H9 (cell line): Measurements from ENCODE around the gene CRYBA2. TPM values are rescaled to one million over a fixed set of nuclear protein-coding genes. Genes with fewer than 3 reads are reported as not detected.

Experiments used
- DNase-seq: peaks from one replicate; pipeline ENCODE4 v3.0.0-alpha.2; 2017
- H2AFZ ChIP-seq: one replicate; pipeline ENCODE4 v1.6.1; 2013; ENCODE audit warnings: mild to moderate bottlenecking, low read length, control low read depth, moderate library complexity
- H2AK5ac ChIP-seq: 2 replicates; pipeline ENCODE4 v1.6.1; 2013; ENCODE audit warnings: low read length, control low read depth, mixed read lengths; ENCODE audit not compliant: insufficient read length
- H2BK120ac ChIP-seq: one replicate; pipeline ENCODE4 v1.6.1; 2013; ENCODE audit warnings: low read depth, mild to moderate bottlenecking, low read length, control low read depth, inconsistent platforms; ENCODE audit not compliant: poor library complexity, severe bottlenecking
- H2BK12ac ChIP-seq: 2 replicates; pipeline ENCODE4 v1.6.1; 2013; ENCODE audit warnings: low read length, control low read depth, mixed read lengths, low read depth; ENCODE audit not compliant: insufficient read length
- H2BK15ac ChIP-seq: 2 replicates; pipeline ENCODE4 v1.6.1; 2013; ENCODE audit warnings: low read depth, low read length, control low read depth
- H2BK20ac ChIP-seq: one replicate; pipeline ENCODE4 v1.6.1; 2013; ENCODE audit warnings: low read depth, mild to moderate bottlenecking, low read length, control low read depth, inconsistent platforms; ENCODE audit not compliant: poor library complexity, severe bottlenecking
- H2BK5ac ChIP-seq: 2 replicates; pipeline ENCODE4 v1.6.1; 2013; ENCODE audit warnings: low read length, control low read depth, mixed read lengths; ENCODE audit not compliant: insufficient read length
- H3K14ac ChIP-seq: 2 replicates; pipeline ENCODE4 v1.6.1; 2013; ENCODE audit warnings: low read length, control low read depth; ENCODE audit not compliant: insufficient read depth
- H3K18ac ChIP-seq: 2 replicates; pipeline ENCODE4 v1.6.1; 2013; ENCODE audit warnings: low read depth, mild to moderate bottlenecking, mixed read lengths, low read length, control low read depth; ENCODE audit not compliant: insufficient read length
- H3K23ac ChIP-seq: 2 replicates; pipeline ENCODE4 v1.6.1; 2013; ENCODE audit warnings: low read length, control low read depth, mixed read lengths, low read depth; ENCODE audit not compliant: insufficient read length
- H3K23me2 ChIP-seq: 2 replicates; pipeline ENCODE4 v1.6.1; 2013; ENCODE audit warnings: low read depth, mild to moderate bottlenecking, mixed read lengths, low read length, control low read depth; ENCODE audit not compliant: insufficient read length, poor library complexity, severe bottlenecking
- H3K27ac ChIP-seq: 2 replicates; pipeline ENCODE4 v1.5.1; 2013; ENCODE audit warnings: low read length, control low read depth, mixed read lengths, low read depth; ENCODE audit not compliant: insufficient read length
- H3K27me3 ChIP-seq: 2 replicates; pipeline ENCODE4 v1.6.1; 2013; ENCODE audit warnings: low read length, control low read depth, inconsistent platforms; ENCODE audit not compliant: insufficient read depth
- H3K4ac ChIP-seq: 2 replicates; pipeline ENCODE4 v1.6.1; 2013; ENCODE audit warnings: low read depth, mild to moderate bottlenecking, control low read depth, inconsistent platforms, low read length, moderate library complexity
- H3K4me1 ChIP-seq: 2 replicates; pipeline ENCODE4 v1.6.1; 2013; ENCODE audit warnings: low read length, control low read depth, inconsistent platforms; ENCODE audit not compliant: insufficient read depth
- H3K4me2 ChIP-seq: 2 replicates; pipeline ENCODE4 v1.6.1; 2013; ENCODE audit warnings: low read length, control low read depth, mixed read lengths; ENCODE audit not compliant: insufficient read length, insufficient read depth
- H3K56ac ChIP-seq: 2 replicates; pipeline ENCODE4 v1.6.1; 2013; ENCODE audit warnings: low read depth, mild to moderate bottlenecking, mixed read lengths, low read length, control low read depth; ENCODE audit not compliant: insufficient read length
- H3K79me1 ChIP-seq: 2 replicates; pipeline ENCODE4 v1.6.1; 2013; ENCODE audit warnings: low read depth, mild to moderate bottlenecking, moderate library complexity, low read length, control low read depth, inconsistent platforms; ENCODE audit not compliant: insufficient read depth, poor library complexity, severe bottlenecking
- H3K79me2 ChIP-seq: 2 replicates; pipeline ENCODE4 v1.6.1; 2013; ENCODE audit warnings: low read length, control low read depth, inconsistent platforms; ENCODE audit not compliant: insufficient read depth
- H3K9ac ChIP-seq: 2 replicates; pipeline ENCODE4 v1.6.1; 2013; ENCODE audit warnings: low read length, control low read depth, mixed read lengths; ENCODE audit not compliant: insufficient read length; ENCODE audit errors: extremely low read depth
- H3K9me3 ChIP-seq: one replicate; pipeline ENCODE4 v1.6.1; 2013; ENCODE audit warnings: low read depth, low read length, inconsistent platforms; ENCODE audit not compliant: control insufficient read depth
- H3T11ph ChIP-seq: one replicate; pipeline ENCODE4 v1.6.1; 2013; ENCODE audit warnings: mild to moderate bottlenecking, low read length, control low read depth, inconsistent platforms
- H4K20me1 ChIP-seq: one replicate; pipeline ENCODE4 v1.6.1; 2013; ENCODE audit not compliant: control insufficient read depth, insufficient read length, insufficient read depth
- H4K5ac ChIP-seq: 2 replicates; pipeline ENCODE4 v1.6.1; 2013; ENCODE audit warnings: low read depth, mild to moderate bottlenecking, mixed read lengths, low read length, control low read depth; ENCODE audit not compliant: insufficient read length
- H4K8ac ChIP-seq: replicated peaks from 2 replicates; pipeline ENCODE4 v1.6.1; 2013; ENCODE audit warnings: low read length, control low read depth, mixed read lengths, low read depth; ENCODE audit not compliant: insufficient read length
- H4K91ac ChIP-seq: 2 replicates; pipeline ENCODE4 v1.6.1; 2013; ENCODE audit warnings: low read depth, mild to moderate bottlenecking, moderate library complexity, mixed read lengths, low read length, control low read depth; ENCODE audit not compliant: insufficient read length
- H3K27ac Mint-ChIP-seq, 3 experiments: 2 replicates in 2 of 3; 3 replicates in 1 of 3; pipeline ENCODE4 v1.8.0; 2020 to 2021; ENCODE audit warnings: mixed read lengths in 3 of 3, mild to moderate bottlenecking in 1 of 3, moderate library complexity in 1 of 3
- H3K27me3 Mint-ChIP-seq: 2 replicates; pipeline ENCODE4 v1.8.0; 2021; ENCODE audit warnings: low read depth, mild to moderate bottlenecking, moderate library complexity, mixed read lengths
- H3K36me3 Mint-ChIP-seq, 3 experiments: 2 replicates in 2 of 3; 3 replicates in 1 of 3; pipeline ENCODE4 v1.8.0; 2020 to 2021; ENCODE audit warnings: low read depth in 3 of 3, mixed read lengths in 3 of 3; ENCODE audit not compliant: insufficient read depth in 1 of 3
- H3K4me1 Mint-ChIP-seq, 2 experiments: 2 replicates each; pipeline ENCODE4 v1.8.0; 2020; ENCODE audit warnings: mixed read lengths in 2 of 2
- H3K4me3 Mint-ChIP-seq, 2 experiments: 2 replicates in 1 of 2; 3 replicates in 1 of 2; pipeline ENCODE4 v1.8.0; 2020 to 2021; ENCODE audit warnings: mild to moderate bottlenecking in 2 of 2, mixed read lengths in 2 of 2, moderate library complexity in 1 of 2
- H3K9me3 Mint-ChIP-seq, 2 experiments: 2 replicates in 1 of 2; 3 replicates in 1 of 2; pipeline ENCODE4 v1.8.0; 2020; ENCODE audit warnings: mild to moderate bottlenecking in 2 of 2, mixed read lengths in 2 of 2, moderate library complexity in 1 of 2
- CTCF ChIP-seq: fragments of 200-600 bp; sonication (generic); conservative IDR thresholded peaks from 3 replicates; pipeline ENCODE4 v1.8.0; 2021; ENCODE audit warnings: antibody characterized with exemption, mild to moderate bottlenecking
- WGBS: extraction: QIAGEN DNeasy Blood & Tissue Kit; methylation state at CpG from one replicate; pipeline ENCODE4 v1.1.7; 2013; ENCODE audit warnings: missing lambda C conversion rate, low lambda C conversion rate, mixed read lengths; ENCODE audit not compliant: insufficient read length; ENCODE audit errors: extremely low coverage; 5-methylcytosine and 5-hydroxymethylcytosine counted together
- total RNA-seq: library from RNA; stranded (reverse); gene quantifications from 2 replicates; pipeline ENCODE4 v1.2.1, GENCODE V29; 2021

Gene CRYBA2
- total RNA-seq, 1 experiment from 2014 or later: not detected

- Histone ChIP-seq H2BK5ac (no peak overlapping the region), H4K8ac (no peak overlapping the region), H2BK20ac (no peak overlapping the region), H3K4me2 (no peak overlapping the region), H3K27ac (no peak overlapping the region), H3K27me3 (peaks cover 6% of the 10 kb centered on the region; the same call in 1 of the 2 replicates), H4K91ac (no peak overlapping the region), H4K20me1 (no peaks in the 10 kb centered on the region), H3K56ac (no peak overlapping the region), H2BK12ac (no peak overlapping the region), H3K79me2 (no peaks in the 10 kb centered on the region), H3K23ac (no peak overlapping the region), H4K5ac (no peak overlapping the region), H3K4me1 (no peaks in the 10 kb centered on the region), H3K23me2 (no peaks in the 10 kb centered on the region), H3K14ac (no peak overlapping the region), H2BK15ac (no peak overlapping the region), H3K9ac (no peak overlapping the region), H3T11ph (no peak overlapping the region), H3K79me1 (no peaks in the 10 kb centered on the region), H3K18ac (no peak overlapping the region), H3K4ac (no peak overlapping the region), H3K9me3 (no peaks in the 10 kb centered on the region), H2AFZ (no peak overlapping the region), H2BK120ac (no peak overlapping the region), H2AK5ac (no peak overlapping the region)
- peak; percentile 72 for TF ChIP-seq CTCF
- Mint-ChIP-seq H3K27ac (no peak overlapping the region), H3K4me1 (no peaks in the 10 kb centered on the region), H3K4me3 (no peak overlapping the region), H3K36me3 (no peaks in the 10 kb centered on the region), H3K27me3 (peaks cover 84% of the 10 kb centered on the region), H3K9me3 (no peaks in the 10 kb centered on the region; a peak in 1 of 5 replicates)
- DNase-seq: peak; percentile 67
- WGBS: no CpG with 5 or more reads among the region's 6 CpGs
Measured at GRCh38 chr2:219010162-219010756, 17.0 kb upstream of the CRYBA2 start.
